Tibial nerve (tissue), 3 donors: ENCODE measurements around the gene ERG.

Experiments used
- CTCF ChIP-seq, 5 experiments: fragments of 200-600 bp in 3 of 5; fragments of 450-650 bp in 2 of 5; sonication (generic) in 3 of 5; IDR thresholded peaks; one replicate each; pipeline ENCODE4 v1.5.1; 2016 to 2019; ENCODE audit warnings: antibody characterized with exemption in 5 of 5, mild to moderate bottlenecking in 3 of 5, moderate library complexity in 2 of 5
- POLR2A ChIP-seq, 2 donors: fragments of 450-650 bp; IDR thresholded peaks; one replicate each; pipeline ENCODE4 v1.6.1; 2017; ENCODE audit warnings: antibody characterized with exemption in 2 of 2, mild to moderate bottlenecking in 2 of 2, moderate library complexity in 2 of 2

- TF ChIP-seq POLR2A (IDR thresholded peaks at IDR 0.05) = no peak
- TF ChIP-seq CTCF (IDR thresholded peaks at IDR 0.05) = no peak
Observed at GRCh38 chr21:38402291-38402690, 96.0 kb downstream of the ERG start.
